CD4-positive, CD25-positive, alpha-beta regulatory T cell (primary cell): Measurements from ENCODE around the gene SEC11A. TPM values are rescaled to one million over a fixed set of nuclear protein-coding genes. Genes with fewer than 3 reads are reported as not detected.

ENCODE experiments used
- ATAC-seq, 2 donors: fragments of 150-1000 bp; cut with Tn5 transposase; one replicate each; pipeline ENCODE4 v1.10.0; 2021; ENCODE audit warnings: low read depth in 2 of 2, moderate number of reproducible peaks in 2 of 2, moderate library complexity in 1 of 2
- DNase-seq, 3 donors: peaks; one replicate each; pipeline versions ENCODE4 v3.0.0 to v3.0.0-alpha.2; 2012 to 2022; ENCODE audit warnings: mixed read lengths in 1 of 3
- H3K27ac ChIP-seq: one replicate; pipeline ENCODE4 v1.7.0; 2013; ENCODE audit warnings: mild to moderate bottlenecking, low read length; ENCODE audit not compliant: insufficient read depth, poor library complexity, severe bottlenecking
- H3K27me3 ChIP-seq: one replicate; pipeline ENCODE4 v1.7.0; 2013; ENCODE audit warnings: low read length; ENCODE audit not compliant: control insufficient read depth, insufficient read depth
- H3K36me3 ChIP-seq: one replicate; pipeline ENCODE4 v1.7.0; 2013; ENCODE audit warnings: mild to moderate bottlenecking, low read length, moderate library complexity; ENCODE audit not compliant: control insufficient read depth, insufficient read depth
- H3K4me1 ChIP-seq: 2 replicates; pipeline ENCODE4 v1.7.0; 2013; ENCODE audit warnings: mild to moderate bottlenecking, low read length; ENCODE audit not compliant: insufficient read depth, control insufficient read depth, poor library complexity, severe bottlenecking
- H3K4me3 ChIP-seq: one replicate; pipeline ENCODE4 v1.7.0; 2013; ENCODE audit warnings: low read depth, mild to moderate bottlenecking, low read length, moderate library complexity
- H3K9me3 ChIP-seq, 2 experiments: 1 replicate in 1 of 2; 2 replicates in 1 of 2; pipeline ENCODE4 v1.7.0; 2013; ENCODE audit warnings: low read length in 2 of 2, mild to moderate bottlenecking in 1 of 2, moderate library complexity in 1 of 2; ENCODE audit not compliant: control insufficient read depth in 2 of 2
- H3K27ac Mint-ChIP-seq, 3 donors: one replicate each; pipeline ENCODE4 v1.8.0; 2020 to 2022; ENCODE audit warnings: mild to moderate bottlenecking in 3 of 3, mixed read lengths in 3 of 3, moderate library complexity in 2 of 3
- H3K27me3 Mint-ChIP-seq: one replicate; pipeline ENCODE4 v1.8.0; 2022; ENCODE audit warnings: mild to moderate bottlenecking, mixed read lengths
- H3K36me3 Mint-ChIP-seq: one replicate; pipeline ENCODE4 v1.8.0; 2020; ENCODE audit warnings: mixed read lengths
- H3K4me1 Mint-ChIP-seq, 4 donors: one replicate each; pipeline ENCODE4 v1.8.0; 2020 to 2022; ENCODE audit warnings: mixed read lengths in 4 of 4, mild to moderate bottlenecking in 1 of 4
- H3K4me3 Mint-ChIP-seq, 4 donors: one replicate each; pipeline ENCODE4 v1.8.0; 2020 to 2022; ENCODE audit warnings: mild to moderate bottlenecking in 4 of 4, mixed read lengths in 4 of 4, moderate library complexity in 3 of 4
- H3K9me3 Mint-ChIP-seq, 7 donors: one replicate each; pipeline ENCODE4 v1.8.0; 2020 to 2022; ENCODE audit warnings: mixed read lengths in 7 of 7, mild to moderate bottlenecking in 3 of 7, moderate library complexity in 2 of 7
- polyA plus RNA-seq, 4 donors: library from polyadenylated mRNA; unstranded; fragments of 300-500 nt; fragmentation: Illumina TruSeq; gene quantifications; one replicate each; pipeline ENCODE4 v1.2.3, GENCODE V29; 2021
- total RNA-seq: library from RNA; stranded (reverse); gene quantifications from one replicate; pipeline ENCODE4 v1.2.3, GENCODE V29; 2022

Gene SEC11A
- total and polyA plus RNA-seq, 5 donors from 2014 or later: 72.9 to 186 (median 163) TPM

DNA sequence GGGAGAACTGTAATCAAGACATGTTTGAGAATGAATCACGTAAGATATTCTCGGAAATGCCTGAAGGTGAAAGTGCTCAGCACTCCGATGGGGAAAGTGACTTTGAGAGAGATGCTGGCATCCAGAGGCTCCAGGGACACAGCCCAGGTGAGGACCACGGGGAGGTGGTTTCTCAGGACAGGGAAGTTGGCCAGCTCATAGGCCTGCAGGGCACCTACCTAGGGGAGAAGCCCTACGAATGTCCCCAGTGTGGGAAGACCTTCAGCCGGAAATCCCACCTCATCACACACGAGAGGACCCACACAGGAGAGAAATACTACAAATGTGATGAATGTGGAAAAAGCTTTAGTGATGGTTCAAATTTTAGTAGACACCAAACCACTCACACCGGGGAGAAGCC lies 95.3 kb downstream of the SEC11A start:
- Mint-ChIP-seq H3K27me3 (no peaks in the 10 kb centered on the region), H3K9me3 (peaks cover 0 to 23% (median 3%) of the 10 kb centered on the region in 7 donors), H3K4me3 (no peak overlapping the region), H3K4me1 (peaks cover under 1 to 3% (median 2%) of the 10 kb centered on the region in 4 donors), H3K36me3 (peaks cover 48% of the 10 kb centered on the region), H3K27ac (no peak overlapping the region)
- no peak overlapping the region for H3K4me3 ChIP-seq
- no peaks in the 10 kb centered on the region for H3K4me1 ChIP-seq
- H3K27me3 ChIP-seq: no peaks in the 10 kb centered on the region
- H3K36me3 ChIP-seq: peaks cover 24% of the 10 kb centered on the region
- peaks cover 20 to 24% of the 10 kb centered on the region in 2 experiments for H3K9me3 ChIP-seq
- no peak overlapping the region for H3K27ac ChIP-seq
- DNase-seq (no peak), ATAC-seq (no peak)

Other genes with a start within 250 kb of the SEC11A start
- 4.8 TPM for gene ZSCAN2, start 115.1 kb downstream of the SEC11A start, total RNA-seq
- gene ZSCAN2, start 115.1 kb downstream of the SEC11A start, polyA plus RNA-seq: 10 to 100 TPM in 2 of 4 donors, 1 to 10 TPM in 2; 6.9 to 12.4 (median 9.4) TPM
- 19.6 TPM for gene WDR73, start 61.9 kb downstream of the SEC11A start, total RNA-seq
- gene WDR73, start 61.9 kb downstream of the SEC11A start, polyA plus RNA-seq: 10 to 100 TPM; 12.9 to 19.2 (median 16.1) TPM
- gene NMB, start 57.9 kb downstream of the SEC11A start, total RNA-seq: 2.2 TPM
- 1 to 10 TPM; 5.5 to 7.1 (median 6.7) TPM for gene NMB, start 57.9 kb downstream of the SEC11A start, polyA plus RNA-seq
- 39.8 TPM for gene ZNF592, start 32.5 kb upstream of the SEC11A start, total RNA-seq
- 1 to 10 TPM; 3.8 to 4.3 (median 4.2) TPM for gene ZNF592, start 32.5 kb upstream of the SEC11A start, polyA plus RNA-seq
- 0.22 TPM for gene ALPK3, start 101.2 kb upstream of the SEC11A start, total RNA-seq
- gene ALPK3, start 101.2 kb upstream of the SEC11A start, polyA plus RNA-seq: not detected
- gene SLC28A1, start 168.5 kb upstream of the SEC11A start, total RNA-seq: not detected
- not detected for gene SLC28A1, start 168.5 kb upstream of the SEC11A start, polyA plus RNA-seq